Pancreas (tissue), 10 donors: ENCODE results near the gene POLA2. TPM values are rescaled to one million over a fixed set of nuclear protein-coding genes. Genes with fewer than 3 reads are reported as not detected.

ENCODE experiments used
- ATAC-seq, 4 donors: fragments of 200-7000 bp; cut with Tn5 transposase; one replicate each; pipeline versions ENCODE4 v1.8.0 to v1.9.1; 2020; ENCODE audit warnings: mild to moderate bottlenecking in 4 of 4, moderate library complexity in 4 of 4
- DNase-seq, 6 donors: peaks; one replicate each; pipeline ENCODE4 v3.0.0-alpha.2; 2020
- FAIRE-seq: peaks from 2 replicates; lab custom pipeline; 2012; peaks lifted over from hg19 to GRCh38; lab: Jason Lieb, UNC
- H3K27ac ChIP-seq, 4 donors: fragments of 200-600 bp; sonication (generic); 1 replicate in 3 of 4; 2 replicates in 1 of 4; pipeline versions ENCODE4 v1.5.0 to v1.8.0; 2020
- H3K27me3 ChIP-seq, 4 donors: fragments of 200-600 bp; one replicate each; pipeline ENCODE4 v1.8.0; 2021
- H3K36me3 ChIP-seq, 3 donors: fragments of 200-600 bp; sonication (generic) in 1 of 3; one replicate each; pipeline versions ENCODE4 v1.5.0 to v1.8.0; 2020 to 2021
- H3K4me1 ChIP-seq, 3 donors: fragments of 200-600 bp; one replicate each; pipeline ENCODE4 v1.8.0; 2021
- H3K4me3 ChIP-seq, 4 donors: fragments of 200-600 bp; sonication (generic) in 2 of 4; one replicate each; pipeline versions ENCODE4 v1.5.0 to v1.8.0; 2020 to 2021
- H3K9me3 ChIP-seq, 4 donors: fragments of 200-600 bp; one replicate each; pipeline ENCODE4 v1.8.0; 2021
- WGBS, 2 donors: extraction: QIAGEN DNeasy Blood & Tissue Kit; methylation state at CpG; one replicate each; pipeline ENCODE4 v1.1.7; 2013; 5-methylcytosine and 5-hydroxymethylcytosine counted together
- intact Hi-C, 3 donors: fragments of 100-400 bp; cut with DNase I; formaldehyde crosslinking; loops; one replicate each; pipeline versions ENCODE4 v1.11.1 to v1.14.2; 2022
- polyA plus RNA-seq, 2 donors: library from polyadenylated mRNA; stranded (reverse); fragments of 200-250 nt; gene quantifications; one replicate each; pipeline ENCODE4 v1.2.3, GENCODE V29; 2013
- total RNA-seq, 6 donors: library from RNA; stranded (reverse); fragmentation: NEBNext Ultra II Directional in 4 of 6; extraction: Animal tissue kit (Norgen Biotek cat#: 25700) in 4 of 6; gene quantifications; one replicate each; pipeline versions ENCODE4 v1.2.1 to v1.2.4, GENCODE V29; 2021 to 2023
- TF ChIP-seq, protein P1 (sequence below), 4 donors: fragments of 200-600 bp; sonication (generic) in 3 of 4; IDR thresholded peaks; one replicate each; pipeline versions ENCODE4 v1.5.0 to v1.8.0; 2021; ENCODE audit warnings: antibody characterized with exemption in 4 of 4
- donor health status: healthy with polysubstance abuse.
- donor health status: DM: no; HTN: no; CAD: no; lungs with moderate emphysema.
- donor health status: DM: no; HTN: no; CAD: no.
- donor health status: control.
- donor health status: control.
- donor health status: Bipolar disorder and iron deficiency.
- donor health status: DM: yes; HTN: yes; CAD: no.
- donor health status: DM: no; HTN: no; CAD: no.
- donor health status: DM: no; HTN: no; CAD: no.
- donor health status: DM: yes; HTN: yes; CAD: no.

The POLA2 gene
- total and polyA plus RNA-seq, 8 donors = 3.1 to 7.5 (median 5.6) TPM

DNA sequence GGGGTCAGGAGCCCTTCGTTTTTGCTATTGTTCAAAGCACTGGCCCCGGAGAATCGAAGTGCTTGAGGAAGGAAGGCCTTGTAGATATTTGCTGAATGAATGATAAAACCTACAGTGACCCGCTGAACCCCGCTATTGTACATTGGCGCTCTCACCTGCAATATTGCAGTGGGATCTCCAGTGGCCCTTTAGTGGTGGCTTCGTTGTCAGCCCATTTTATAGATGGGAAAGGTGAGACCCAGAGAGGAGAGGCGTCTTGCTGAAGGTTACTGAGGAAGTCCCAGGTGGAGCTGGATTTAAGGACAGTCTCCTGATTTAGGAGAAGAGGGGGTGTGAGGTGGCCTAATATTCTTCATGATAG is 54.1 kb downstream of the POLA2 start:
- peaks cover 0 to 18% (median 3%) of the 10 kb centered on the region in 3 donors for H3K4me1 ChIP-seq
- H3K27ac ChIP-seq = peak overlapping the region in 2 of 4 donors; percentile 85 to 90
- no peak for ATAC-seq

DNA sequence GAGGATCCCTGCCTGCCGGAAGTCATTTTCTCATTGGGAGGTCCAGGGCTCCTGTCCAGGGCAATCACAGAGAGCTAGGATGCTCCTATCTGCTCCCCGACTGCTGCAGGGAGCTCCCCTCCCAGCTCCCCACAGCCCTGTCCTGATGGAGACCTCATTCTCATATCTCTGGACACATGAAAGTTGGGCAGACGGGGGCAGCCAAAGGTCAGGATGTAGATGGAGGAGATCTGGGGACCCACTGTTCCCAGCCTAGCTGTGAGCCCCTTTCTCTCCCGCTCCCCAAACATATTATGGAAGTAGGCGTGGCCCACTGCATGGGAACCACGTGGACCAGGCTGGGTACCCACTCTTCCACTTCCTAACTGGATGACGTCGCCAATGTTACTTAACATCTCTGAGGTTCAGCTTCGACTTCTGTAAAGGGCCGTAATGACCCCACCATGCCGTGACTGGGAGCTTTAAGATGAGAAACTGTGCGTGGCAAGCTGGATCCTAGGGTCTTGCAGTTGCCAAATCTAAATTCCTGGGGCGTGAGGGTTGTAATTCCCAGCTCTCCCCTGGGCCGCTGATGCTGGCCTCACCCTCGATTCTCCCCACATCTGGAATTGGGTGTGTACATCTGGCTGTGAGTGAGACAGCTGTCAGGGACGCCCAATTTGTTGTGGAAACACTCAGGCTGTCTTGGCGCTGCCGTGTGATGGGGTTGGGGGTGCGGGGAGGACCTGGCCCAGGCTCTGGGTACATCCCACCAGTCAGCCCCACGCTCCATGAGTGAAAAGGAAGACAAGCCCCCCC is 54.7 kb downstream of the POLA2 start:
- DNase-seq (peak in 2 of 6 donors; percentile 12 to 41), ATAC-seq (no peak), FAIRE-seq (no peak)
- TF ChIP-seq, protein P1, sequence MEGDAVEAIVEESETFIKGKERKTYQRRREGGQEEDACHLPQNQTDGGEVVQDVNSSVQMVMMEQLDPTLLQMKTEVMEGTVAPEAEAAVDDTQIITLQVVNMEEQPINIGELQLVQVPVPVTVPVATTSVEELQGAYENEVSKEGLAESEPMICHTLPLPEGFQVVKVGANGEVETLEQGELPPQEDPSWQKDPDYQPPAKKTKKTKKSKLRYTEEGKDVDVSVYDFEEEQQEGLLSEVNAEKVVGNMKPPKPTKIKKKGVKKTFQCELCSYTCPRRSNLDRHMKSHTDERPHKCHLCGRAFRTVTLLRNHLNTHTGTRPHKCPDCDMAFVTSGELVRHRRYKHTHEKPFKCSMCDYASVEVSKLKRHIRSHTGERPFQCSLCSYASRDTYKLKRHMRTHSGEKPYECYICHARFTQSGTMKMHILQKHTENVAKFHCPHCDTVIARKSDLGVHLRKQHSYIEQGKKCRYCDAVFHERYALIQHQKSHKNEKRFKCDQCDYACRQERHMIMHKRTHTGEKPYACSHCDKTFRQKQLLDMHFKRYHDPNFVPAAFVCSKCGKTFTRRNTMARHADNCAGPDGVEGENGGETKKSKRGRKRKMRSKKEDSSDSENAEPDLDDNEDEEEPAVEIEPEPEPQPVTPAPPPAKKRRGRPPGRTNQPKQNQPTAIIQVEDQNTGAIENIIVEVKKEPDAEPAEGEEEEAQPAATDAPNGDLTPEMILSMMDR (IDR thresholded peaks at IDR 0.05) = no peak
- Histone ChIP-seq H3K4me3 (peak overlapping the region in 2 of 4 donors; percentile 77 to 92), H3K27me3 (no peaks in the 10 kb centered on the region), H3K4me1 (peaks cover 0 to 18% (median 3%) of the 10 kb centered on the region in 3 donors), H3K27ac (peak overlapping the region in 1 of 4 donors; percentile 3), H3K9me3 (no peaks in the 10 kb centered on the region), H3K36me3 (peaks cover 0 to 2% (median 0%) of the 10 kb centered on the region in 3 donors)
- intact Hi-C loops = loop anchor here in 2 of 3 donors (2.0 to 5.0 kb wide), 2 partner anchors 39 to 42 kb away; no protein-coding TSS in a partner anchor
- 59 to 63% methylated on average over 20 of the region's 20 CpGs for whole genome bisulfite sequencing, 2 donors

More for the DNA sequence above, 54.1 kb downstream of the POLA2 start:
- TF ChIP-seq, protein P1 (IDR thresholded peaks at IDR 0.05) = no peak
- DNase-seq = no peak
- Histone ChIP-seq H3K27me3 (no peaks in the 10 kb centered on the region), H3K36me3 (no peaks in the 10 kb centered on the region), H3K9me3 (no peaks in the 10 kb centered on the region), H3K4me3 (peak overlapping the region; percentile 57 to 92 (median 84))
- WGBS, 2 donors = 11 to 13% methylated on average over 8 of the region's 8 CpGs
- no peak for FAIRE-seq
- intact Hi-C loops = loop anchor here in 2 of 3 donors (2.0 to 5.0 kb wide), 2 partner anchors 39 to 41 kb away; no protein-coding TSS in a partner anchor

DNA sequence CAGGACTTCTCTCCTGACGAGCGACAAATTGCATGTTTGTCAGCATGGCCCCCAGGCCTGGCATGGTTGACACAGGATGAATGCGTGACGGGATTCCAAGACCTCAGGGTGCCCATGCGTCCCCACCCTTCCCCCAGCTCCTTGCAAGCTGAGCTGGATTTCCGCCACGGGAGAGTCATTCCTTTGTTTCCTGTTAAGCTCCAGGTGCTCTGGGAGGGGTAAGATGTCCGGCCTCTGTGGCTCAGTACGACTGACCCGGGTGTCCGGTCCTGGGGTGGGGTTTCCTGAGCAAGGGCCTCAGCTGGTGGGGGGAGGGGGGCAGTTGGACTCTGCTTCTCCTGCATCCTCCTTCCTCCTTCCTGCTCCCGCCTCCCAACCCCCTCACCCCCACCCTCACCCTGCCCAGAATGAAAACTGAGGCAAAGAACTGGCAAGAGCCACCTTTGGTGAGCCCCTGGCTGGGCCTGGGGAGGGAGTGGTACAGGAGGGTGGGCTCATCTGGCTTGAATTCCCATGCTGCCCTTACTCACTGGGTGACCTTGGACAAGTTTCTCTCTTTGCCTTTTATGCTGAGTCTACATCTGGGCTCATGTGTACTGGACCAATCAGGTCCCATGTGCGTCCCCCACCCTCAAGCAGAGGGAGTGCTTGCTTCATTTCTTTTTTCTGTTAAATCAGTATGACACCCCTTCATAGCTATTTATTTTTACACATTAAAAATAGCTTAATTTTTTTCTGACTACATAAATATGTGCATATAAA is 55.4 kb downstream of the POLA2 start:
- intact Hi-C loops = loop anchor here in 2 of 3 donors (2.0 to 5.0 kb wide), 2 partner anchors 40 to 42 kb away; no protein-coding TSS in a partner anchor
- Histone ChIP-seq H3K27ac (peak overlapping the region in 2 of 4 donors; percentile 3 to 13), H3K4me3 (peak overlapping the region in 1 of 4 donors; percentile 92)

DNA sequence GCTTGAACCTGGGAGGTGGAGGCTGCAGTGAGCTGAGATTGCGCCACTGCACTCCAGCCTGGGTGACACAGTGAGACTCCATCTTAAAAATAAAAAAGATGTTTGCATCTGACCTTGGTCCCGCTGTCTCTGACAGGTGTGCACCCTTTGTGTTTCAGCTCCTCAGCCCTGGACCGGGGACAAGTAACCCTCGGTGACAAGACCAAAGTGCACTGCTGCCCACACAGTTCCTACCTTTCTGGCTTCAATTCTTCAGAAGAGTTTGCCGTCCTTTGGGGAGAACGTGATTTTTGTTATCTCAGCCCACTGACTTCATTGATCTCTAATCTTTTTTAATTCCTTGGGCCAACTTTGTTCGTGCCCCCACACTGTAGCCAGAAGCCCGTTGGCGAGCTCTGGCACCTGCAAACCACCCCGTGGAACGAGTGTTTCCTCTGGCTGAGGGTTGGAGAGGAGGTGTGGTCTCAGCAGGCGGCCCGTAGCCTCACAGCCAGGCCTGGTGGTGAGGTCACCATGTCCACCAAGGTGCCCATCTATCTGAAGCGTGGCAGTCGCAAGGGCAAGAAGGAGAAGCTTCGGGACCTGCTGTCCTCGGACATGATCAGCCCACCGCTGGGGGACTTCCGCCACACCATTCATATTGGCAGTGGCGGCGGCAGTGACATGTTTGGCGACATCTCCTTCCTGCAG is 58.8 kb downstream of the POLA2 start:
- H3K9me3 ChIP-seq = no peaks in the 10 kb centered on the region
- no peak for FAIRE-seq
- intact Hi-C loops = loop anchor here in 1 of 3 donors (10.0 kb wide), 1 partner anchor 96 kb away; no protein-coding TSS in a partner anchor
- peak in 1 of 6 donors; percentile 1 for DNase-seq
- peaks cover 0 to 3% (median 0%) of the 10 kb centered on the region in 3 donors for H3K36me3 ChIP-seq
- TF ChIP-seq, protein P1 (IDR thresholded peaks at IDR 0.05) = no peak
- 79 to 81% methylated on average over 22 of the region's 22 CpGs for WGBS, 2 donors
- no peak overlapping the region for H3K27ac ChIP-seq
- peaks cover 0 to 10% (median 3%) of the 10 kb centered on the region in 3 donors for H3K4me1 ChIP-seq
- no peak overlapping the region for H3K4me3 ChIP-seq
- no peak for ATAC-seq
- H3K27me3 ChIP-seq = no peaks in the 10 kb centered on the region

More for the DNA sequence above, 55.4 kb downstream of the POLA2 start:
- no peaks in the 10 kb centered on the region for H3K27me3 ChIP-seq
- peaks cover 0 to 18% (median 3%) of the 10 kb centered on the region in 3 donors for H3K4me1 ChIP-seq
- DNase-seq (peak in 4 of 6 donors; percentile 30 to 54 (median 41)), ATAC-seq (peak in 2 of 4 donors; percentile 1 to 2), FAIRE-seq (no peak)
- peaks cover 0 to 3% (median 0%) of the 10 kb centered on the region in 3 donors for H3K36me3 ChIP-seq
- WGBS, 2 donors = 54 to 58% methylated on average over 12 to 13 of the region's 13 CpGs
- H3K9me3 ChIP-seq = no peaks in the 10 kb centered on the region
- TF ChIP-seq, protein P1 (IDR thresholded peaks at IDR 0.05) = no peak
